ENCODE data around the gene OTOF. TPM values are rescaled to one million over a fixed set of nuclear protein-coding genes. Genes with fewer than 3 reads are reported as not detected.

OTOF gene
- total and polyA plus RNA-seq, 2 donors (not counting 3 experiments of a cell fraction or from before 2014, with no cell fraction given), result 0.06 to 0.22 TPM

DNA sequence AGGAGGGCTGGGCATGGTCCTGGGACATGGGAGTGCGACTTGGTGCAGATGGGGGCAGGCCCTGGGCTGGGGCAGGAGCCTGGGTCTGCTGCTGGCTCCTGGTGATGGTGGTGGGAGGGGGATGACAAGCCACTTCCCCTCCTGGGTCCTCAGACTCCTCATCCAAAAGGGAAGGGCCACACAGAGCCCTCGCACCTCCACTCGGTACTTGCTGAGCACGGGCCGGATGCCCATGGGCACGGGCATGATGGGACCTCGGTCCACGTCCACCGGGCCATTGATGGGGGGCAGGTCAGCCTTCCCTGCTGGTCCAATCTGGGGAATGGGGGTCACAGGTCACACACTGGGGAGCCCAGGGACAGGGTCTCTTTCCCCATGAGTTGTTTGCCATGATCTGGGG is 4.1 kb downstream of the OTOF start:
- no TSS peak for BruUV-seq (replicated peaks)
- intact Hi-C loops (cut with micrococcal nuclease), result no loop called here
- no peaks in the 10 kb centered on the region for H4K20me1 ChIP-seq (replicated peaks; ENCODE audit: control insufficient read depth, extremely low read depth, insufficient read depth, low read length)
- DNase-seq (ENCODE audit: low read depth, low spot score) (no peak), FAIRE-seq (no peak)
- H3K9me1 ChIP-seq (replicated peaks; ENCODE audit: control insufficient read depth, extremely low read depth, insufficient read depth, low read length), result no peaks in the 10 kb centered on the region
- no peaks in the 10 kb centered on the region for H3K9me3 ChIP-seq (replicated peaks; ENCODE audit: control insufficient read depth, insufficient read depth, low read length)
- dilution Hi-C loops (cut with MboI; ENCODE audit: extremely low pct_ligation_motif_present, low sequenced_read_pairs), result no loop called here
- no peak overlapping the region for H3K4me2 ChIP-seq (ENCODE audit: insufficient read depth, low read length)
- TF ChIP-seq JUN (IDR thresholded peaks at IDR 0.05; ENCODE audit: borderline replicate concordance, insufficient read depth, insufficient read length, low read depth), result no peak
- TF ChIP-seq, protein P1, sequence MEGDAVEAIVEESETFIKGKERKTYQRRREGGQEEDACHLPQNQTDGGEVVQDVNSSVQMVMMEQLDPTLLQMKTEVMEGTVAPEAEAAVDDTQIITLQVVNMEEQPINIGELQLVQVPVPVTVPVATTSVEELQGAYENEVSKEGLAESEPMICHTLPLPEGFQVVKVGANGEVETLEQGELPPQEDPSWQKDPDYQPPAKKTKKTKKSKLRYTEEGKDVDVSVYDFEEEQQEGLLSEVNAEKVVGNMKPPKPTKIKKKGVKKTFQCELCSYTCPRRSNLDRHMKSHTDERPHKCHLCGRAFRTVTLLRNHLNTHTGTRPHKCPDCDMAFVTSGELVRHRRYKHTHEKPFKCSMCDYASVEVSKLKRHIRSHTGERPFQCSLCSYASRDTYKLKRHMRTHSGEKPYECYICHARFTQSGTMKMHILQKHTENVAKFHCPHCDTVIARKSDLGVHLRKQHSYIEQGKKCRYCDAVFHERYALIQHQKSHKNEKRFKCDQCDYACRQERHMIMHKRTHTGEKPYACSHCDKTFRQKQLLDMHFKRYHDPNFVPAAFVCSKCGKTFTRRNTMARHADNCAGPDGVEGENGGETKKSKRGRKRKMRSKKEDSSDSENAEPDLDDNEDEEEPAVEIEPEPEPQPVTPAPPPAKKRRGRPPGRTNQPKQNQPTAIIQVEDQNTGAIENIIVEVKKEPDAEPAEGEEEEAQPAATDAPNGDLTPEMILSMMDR (IDR thresholded peaks at IDR 0.05; ENCODE audit: extremely low read depth in 1 of 2, insufficient read depth in 1 of 2, low read depth in 1 of 2, low read length in 2 of 2), result no peak
- TF ChIP-seq, protein P2, sequence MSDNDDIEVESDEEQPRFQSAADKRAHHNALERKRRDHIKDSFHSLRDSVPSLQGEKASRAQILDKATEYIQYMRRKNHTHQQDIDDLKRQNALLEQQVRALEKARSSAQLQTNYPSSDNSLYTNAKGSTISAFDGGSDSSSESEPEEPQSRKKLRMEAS (IDR thresholded peaks at IDR 0.05; ENCODE audit: insufficient read depth, insufficient read length), result no peak
- H3K79me2 ChIP-seq (ENCODE audit: control insufficient read depth, insufficient read depth, low read length), result no peaks in the 10 kb centered on the region
- no peaks in the 10 kb centered on the region for H3K27me3 ChIP-seq (ENCODE audit: control insufficient read depth in 2 of 2, insufficient read depth in 2 of 2, low read length in 2 of 2)
- ChIA-PET CTCF (no interaction called here), POLR2A (no interaction called here)
- no peaks in the 10 kb centered on the region for H3K4me1 ChIP-seq (ENCODE audit: control insufficient read depth, extremely low read depth, insufficient read depth, low read length)
- H3K27ac ChIP-seq (ENCODE audit: insufficient read depth, low read depth, low read length), result no peak overlapping the region
- H3K36me3 ChIP-seq (ENCODE audit: control insufficient read depth in 2 of 2, extremely low read depth in 1 of 2, insufficient read depth in 2 of 2, low read length in 2 of 2), result no peaks in the 10 kb centered on the region
- H3K4me3 ChIP-seq (replicated peaks in 1 of 3; ENCODE audit: insufficient read depth in 1 of 3, low read depth in 1 of 3, low read length in 3 of 3), result no peak overlapping the region
- no peak overlapping the region for H3K9ac ChIP-seq (replicated peaks; ENCODE audit: extremely low read depth, insufficient read depth, low read length)
- H2AFZ ChIP-seq (ENCODE audit: low read depth, low read length), result no peak overlapping the region

DNA sequence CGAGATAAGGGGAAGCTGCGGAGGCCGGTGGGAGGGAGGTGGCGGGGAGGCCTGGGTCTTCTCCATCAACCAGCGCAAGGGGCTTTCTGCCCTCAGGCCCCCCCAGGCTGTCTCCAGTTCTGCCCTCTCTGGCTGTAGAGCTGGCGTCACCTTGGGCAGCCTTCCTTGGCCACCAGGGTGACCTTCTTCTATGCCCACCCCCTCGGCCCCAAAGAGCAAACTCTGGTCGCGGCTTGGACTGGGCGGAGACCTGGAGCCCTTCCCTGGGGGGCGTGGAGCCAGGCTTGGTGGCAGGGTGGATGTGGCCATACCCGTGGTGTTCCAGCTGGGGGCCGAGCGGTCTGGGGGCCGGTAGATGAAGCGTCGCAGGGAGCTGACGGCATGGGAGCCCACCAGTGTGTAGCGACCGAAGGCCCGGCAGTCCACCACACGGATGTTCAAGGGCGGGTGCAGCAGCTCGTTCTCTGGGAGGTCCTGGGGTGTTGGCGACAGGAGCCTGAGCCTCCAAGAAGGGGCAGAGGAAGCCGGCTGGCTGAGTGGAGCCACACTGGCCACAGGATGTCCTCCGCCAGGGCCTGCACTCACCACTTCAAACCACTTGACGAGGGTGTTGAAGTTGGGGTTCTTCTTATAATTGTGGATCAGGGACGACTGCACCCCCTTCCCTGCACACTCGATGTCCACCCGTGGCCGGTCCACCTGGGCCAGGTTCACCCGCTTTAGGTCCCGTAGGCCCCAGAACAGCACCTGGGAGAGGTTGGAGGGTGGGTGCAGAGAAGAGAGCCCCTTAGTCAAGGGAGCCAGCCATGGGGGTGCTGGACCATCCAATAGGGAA is 4.9 kb downstream of the OTOF start:
- no peaks in the 10 kb centered on the region for H3K27me3 ChIP-seq (ENCODE audit: control insufficient read depth in 2 of 2, insufficient read depth in 2 of 2, low read length in 2 of 2)
- dilution Hi-C loops (cut with MboI; ENCODE audit: extremely low pct_ligation_motif_present, low sequenced_read_pairs), result no loop called here
- ChIA-PET POLR2A (no interaction called here), CTCF (interaction anchor here (0.8 to 3.5 kb wide), 4 partner anchors 19 to 104 kb away, joined by 3 to 22 read pairs (median 4); no protein-coding TSS in a partner anchor)
- BruUV-seq (replicated peaks), result no TSS peak
- intact Hi-C loops (cut with micrococcal nuclease), result loop anchor here (1.0 kb wide), 2 partner anchors 82 to 104 kb away; no protein-coding TSS in a partner anchor
- H3K9me3 ChIP-seq (replicated peaks; ENCODE audit: control insufficient read depth, insufficient read depth, low read length), result no peaks in the 10 kb centered on the region
- no peaks in the 10 kb centered on the region for H3K4me1 ChIP-seq (ENCODE audit: control insufficient read depth, extremely low read depth, insufficient read depth, low read length)
- H2AFZ ChIP-seq (ENCODE audit: low read depth, low read length), result no peak overlapping the region
- no peaks in the 10 kb centered on the region for H3K36me3 ChIP-seq (ENCODE audit: control insufficient read depth in 2 of 2, extremely low read depth in 1 of 2, insufficient read depth in 2 of 2, low read length in 2 of 2)
- TF ChIP-seq, protein P1 (IDR thresholded peaks at IDR 0.05; ENCODE audit: extremely low read depth in 1 of 2, insufficient read depth in 1 of 2, low read depth in 1 of 2, low read length in 2 of 2), result no peak
- TF ChIP-seq GATA2 (IDR thresholded peaks at IDR 0.05; ENCODE audit: insufficient read depth, insufficient read length, low read depth, low read length) (no peak), JUN (IDR thresholded peaks at IDR 0.05; ENCODE audit: borderline replicate concordance, insufficient read depth, insufficient read length, low read depth) (no peak), EZH2 (IDR thresholded peaks at IDR 0.05; ENCODE audit: borderline replicate concordance, low read depth, low read length, severe bottlenecking) (no peak), POLR2A (IDR thresholded peaks at IDR 0.05; ENCODE audit: low read depth, low read length) (no peak), POLR2AphosphoS5 (IDR thresholded peaks at IDR 0.05; ENCODE audit: insufficient read depth, low read depth, low read length) (no peak), FOS (IDR thresholded peaks at IDR 0.05; ENCODE audit: borderline replicate concordance, insufficient read depth, low read length) (no peak), MYC (IDR thresholded peaks at IDR 0.05; ENCODE audit: low read depth, low read length) (no peak)
- TF ChIP-seq, protein P2 (IDR thresholded peaks at IDR 0.05; ENCODE audit: insufficient read depth, insufficient read length), result no peak
- H3K9ac ChIP-seq (replicated peaks; ENCODE audit: extremely low read depth, insufficient read depth, low read length), result no peak overlapping the region
- H3K9me1 ChIP-seq (replicated peaks; ENCODE audit: control insufficient read depth, extremely low read depth, insufficient read depth, low read length), result no peaks in the 10 kb centered on the region
- DNase-seq (ENCODE audit: low read depth, low spot score) (no peak), FAIRE-seq (no peak)
- no peaks in the 10 kb centered on the region for H3K79me2 ChIP-seq (ENCODE audit: control insufficient read depth, insufficient read depth, low read length)
- no peak overlapping the region for H3K27ac ChIP-seq (ENCODE audit: insufficient read depth, low read depth, low read length)
- no peak overlapping the region for H3K4me2 ChIP-seq (ENCODE audit: insufficient read depth, low read length)
- no peak overlapping the region for H3K4me3 ChIP-seq (replicated peaks in 1 of 3; ENCODE audit: insufficient read depth in 1 of 3, low read depth in 1 of 3, low read length in 3 of 3)
- no peaks in the 10 kb centered on the region for H4K20me1 ChIP-seq (replicated peaks; ENCODE audit: control insufficient read depth, extremely low read depth, insufficient read depth, low read length)

All from endothelial cell of umbilical vein (primary cell).